Gastroesophageal sphincter (tissue), 4 donors: ENCODE data around the gene WDR70. TPM values are rescaled to one million over a fixed set of nuclear protein-coding genes. Genes with fewer than 3 reads are reported as not detected.
"Not testable (repeated sequence)": the region's sequence is repeated elsewhere in the genome, so short reads cannot be mapped to it uniquely, and the experiment has no call there.

ENCODE experiments used
- ATAC-seq: fragments of 150-250 bp; one replicate; pipeline ENCODE4 v1.9.1; 2016; ENCODE audit warnings: mild to moderate bottlenecking, moderate library complexity
- H3K27ac ChIP-seq, 4 donors: fragments of 200-600 bp; sonication (generic) in 3 of 4; 1 replicate in 3 of 4; 2 replicates in 1 of 4; pipeline ENCODE4 v1.5.1; 2016 to 2019
- H3K27me3 ChIP-seq: fragments of 200-600 bp; sonication (generic); one replicate; pipeline ENCODE4 v1.5.1; 2019
- H3K36me3 ChIP-seq, 2 donors: fragments of 200-600 bp; sonication (generic); one replicate each; pipeline ENCODE4 v1.5.1; 2019; ENCODE audit warnings: control low read depth in 1 of 2
- H3K4me1 ChIP-seq, 3 donors: fragments of 200-600 bp; sonication (generic); 1 replicate in 2 of 3; 2 replicates in 1 of 3; pipeline ENCODE4 v1.5.1; 2016 to 2019; ENCODE audit warnings: control low read depth in 2 of 3
- H3K4me3 ChIP-seq, 2 donors: fragments of 200-600 bp; sonication (generic); one replicate each; pipeline ENCODE4 v1.5.1; 2019; ENCODE audit warnings: mild to moderate bottlenecking in 1 of 2, moderate library complexity in 1 of 2
- H3K9me3 ChIP-seq, 3 donors: fragments of 200-600 bp; sonication (generic); one replicate each; pipeline ENCODE4 v1.5.1; 2017 to 2019; ENCODE audit warnings: control low read depth in 2 of 3
- CTCF ChIP-seq, 4 experiments: fragments of 200-600 bp in 2 of 4; fragments of 450-650 bp in 2 of 4; sonication (generic) in 1 of 4; IDR thresholded peaks; one replicate each; pipeline ENCODE4 v1.5.1; 2017 to 2019; ENCODE audit warnings: antibody characterized with exemption in 4 of 4, mild to moderate bottlenecking in 2 of 4, moderate library complexity in 2 of 4
- EP300 ChIP-seq: sonication (generic); formaldehyde crosslinking; IDR thresholded peaks from one replicate; pipeline ENCODE4 v1.6.1; 2017; ENCODE audit warnings: antibody characterized with exemption, mild to moderate bottlenecking
- POLR2A ChIP-seq, 2 donors: fragments of 450-650 bp; IDR thresholded peaks; one replicate each; pipeline ENCODE4 v1.6.1; 2017; ENCODE audit warnings: antibody characterized with exemption in 2 of 2, mild to moderate bottlenecking in 2 of 2, moderate library complexity in 1 of 2
- POLR2AphosphoS5 ChIP-seq: sonication (generic); formaldehyde crosslinking; IDR thresholded peaks from one replicate; pipeline ENCODE4 v1.6.1; 2017; ENCODE audit warnings: antibody characterized with exemption
- WGBS, 2 donors: methylation state at CpG; one replicate each; pipeline ENCODE4 v1.1.5; 2018; ENCODE audit warnings: low coverage in 1 of 2; 5-methylcytosine and 5-hydroxymethylcytosine counted together
- total RNA-seq, 4 donors: library from RNA; depleted of rRNA; stranded (reverse); fragments of >200 nt; gene quantifications; one replicate each; pipeline ENCODE4 v1.1.0, GENCODE V29; 2016

Gene WDR70
- total RNA-seq, 4 donors from 2014 or later: 15.5 to 24.3 (median 22.2) TPM

GRCh38 chr5:37786416-37786815, 407.3 kb downstream of the WDR70 start:
- no peak for TF ChIP-seq POLR2A (IDR thresholded peaks at IDR 0.05)
- no peak for TF ChIP-seq POLR2AphosphoS5
- 86 to 94% methylated on average over 2 of the region's 2 CpGs for WGBS, 2 donors

GRCh38 chr5:37786862-37787519, 407.9 kb downstream of the WDR70 start:
- Histone ChIP-seq H3K9me3 (no peaks in the 10 kb centered on the region), H3K4me1 (no peaks in the 10 kb centered on the region), H3K36me3 (no peaks in the 10 kb centered on the region), H3K4me3 (no peak overlapping the region), H3K27ac (no peak overlapping the region), H3K27me3 (no peaks in the 10 kb centered on the region)
- WGBS, 2 donors: 90 to 92% methylated on average over 2 to 5 of the region's 5 CpGs
- no peak for TF ChIP-seq EP300
- no peak for TF ChIP-seq POLR2A (IDR thresholded peaks at IDR 0.05)
- no peak for TF ChIP-seq CTCF (IDR thresholded peaks at IDR 0.05)
- TF ChIP-seq POLR2AphosphoS5: no peak
- no peak for ATAC-seq

More at GRCh38 chr5:37786416-37786815, 407.3 kb downstream of the WDR70 start:
- Histone ChIP-seq H3K36me3 (no peaks in the 10 kb centered on the region), H3K9me3 (no peaks in the 10 kb centered on the region), H3K4me1 (no peaks in the 10 kb centered on the region), H3K4me3 (no peak overlapping the region), H3K27ac (no peak overlapping the region), H3K27me3 (no peaks in the 10 kb centered on the region)
- ATAC-seq: no peak

- Histone ChIP-seq H3K4me1 (no peaks in the 10 kb centered on the region), H3K4me3 (no peak overlapping the region), H3K27me3 (no peaks in the 10 kb centered on the region), H3K9me3 (no peaks in the 10 kb centered on the region), H3K27ac (no peak overlapping the region), H3K36me3 (no peaks in the 10 kb centered on the region)
- WGBS, 2 donors: 65 to 81% methylated on average over 4 to 6 of the region's 6 CpGs
- TF ChIP-seq POLR2A (IDR thresholded peaks at IDR 0.05): no peak
- TF ChIP-seq EP300: no peak
- no peak for TF ChIP-seq CTCF (IDR thresholded peaks at IDR 0.05)
- no peak for TF ChIP-seq POLR2AphosphoS5
- ATAC-seq: no peak
Observed at GRCh38 chr5:37787742-37788141, 408.6 kb downstream of the WDR70 start.

GRCh38 chr5:37789991-37790390, 410.9 kb downstream of the WDR70 start:
- H3K27ac ChIP-seq: no peak overlapping the region
- TF ChIP-seq POLR2A (IDR thresholded peaks at IDR 0.05) (no peak), POLR2AphosphoS5 (no peak), EP300 (no peak), CTCF (IDR thresholded peaks at IDR 0.05) (no peak)
- no peaks in the 10 kb centered on the region for H3K27me3 ChIP-seq
- H3K9me3 ChIP-seq: peaks cover 0 to 4% (median 0%) of the 10 kb centered on the region in 3 donors
- ATAC-seq: no peak
- H3K4me1 ChIP-seq: no peaks in the 10 kb centered on the region
- no peak overlapping the region for H3K4me3 ChIP-seq
- WGBS, 2 donors: 17 to 42% methylated on average over 1 to 2 of the region's 2 CpGs
- H3K36me3 ChIP-seq: no peaks in the 10 kb centered on the region

GRCh38 chr5:37791321-37791720, 412.2 kb downstream of the WDR70 start:
- H3K27ac ChIP-seq: no peak overlapping the region
- H3K4me3 ChIP-seq: no peak overlapping the region
- no peaks in the 10 kb centered on the region for H3K27me3 ChIP-seq
- no peak for TF ChIP-seq POLR2A (IDR thresholded peaks at IDR 0.05)
- no peaks in the 10 kb centered on the region for H3K36me3 ChIP-seq
- 50 to 60% methylated on average over 1 to 2 of the region's 2 CpGs for WGBS, 2 donors
- ATAC-seq: no peak
- H3K9me3 ChIP-seq: peaks cover 0 to 17% (median 0%) of the 10 kb centered on the region in 3 donors
- no peaks in the 10 kb centered on the region for H3K4me1 ChIP-seq

- ATAC-seq: no peak
- Histone ChIP-seq H3K4me1 (no peaks in the 10 kb centered on the region), H3K27ac (no peak overlapping the region), H3K9me3 (peaks cover 0 to 19% (median 0%) of the 10 kb centered on the region in 3 donors), H3K36me3 (no peaks in the 10 kb centered on the region), H3K27me3 (no peaks in the 10 kb centered on the region), H3K4me3 (no peak overlapping the region)
- TF ChIP-seq POLR2AphosphoS5: no peak
- TF ChIP-seq POLR2A (IDR thresholded peaks at IDR 0.05): no peak
- TF ChIP-seq CTCF (IDR thresholded peaks at IDR 0.05): no peak
- TF ChIP-seq EP300: no peak
- 63 to 100% methylated on average over 2 of the region's 2 CpGs for WGBS, 2 donors
Observed at GRCh38 chr5:37792975-37793631, 414.0 kb downstream of the WDR70 start.

GRCh38 chr5:37795292-37795691, 416.2 kb downstream of the WDR70 start:
- 72 to 93% methylated on average over 2 of the region's 2 CpGs for WGBS, 2 donors
- H3K9me3 ChIP-seq: peaks cover 0 to 19% (median 0%) of the 10 kb centered on the region in 3 donors
- H3K4me1 ChIP-seq, H3K27ac ChIP-seq, H3K27me3 ChIP-seq, H3K4me3 ChIP-seq, H3K36me3 ChIP-seq, ATAC-seq: not testable (repeated sequence)

GRCh38 chr5:37796435-37796834, 417.3 kb downstream of the WDR70 start:
- H3K4me3 ChIP-seq, H3K4me1 ChIP-seq, H3K27ac ChIP-seq, H3K36me3 ChIP-seq, ATAC-seq, H3K27me3 ChIP-seq: not testable (repeated sequence)
- WGBS, 2 donors: 100% methylated on average over 1 of the region's 1 CpG
- H3K9me3 ChIP-seq: peaks cover 0 to 19% (median 0%) of the 10 kb centered on the region in 3 donors
